ENCODE measurements around the gene IER5L. TPM values are rescaled to one million over a fixed set of nuclear protein-coding genes. Genes with fewer than 3 reads are reported as not detected.

Gene IER5L
- total and polyA plus RNA-seq, 2 of the 8 experiments (the other 6 are each of a cell fraction or from before 2014, with no cell fraction given): 0.65 to 1.0 TPM

- TF ChIP-seq EP300 (IDR thresholded peaks at IDR 0.05; ENCODE audit: borderline replicate concordance in 1 of 2, low read depth in 2 of 2, low read length in 2 of 2): no peak
- TF ChIP-seq RFX5 (IDR thresholded peaks at IDR 0.05; ENCODE audit: borderline replicate concordance, low read depth, low read length): no peak
- TF ChIP-seq CBX5 (IDR thresholded peaks at IDR 0.05; ENCODE audit: low read depth, low read length): no peak
These were observed 23.1 kb downstream of the IER5L start (continued) for GRCh38 chr9:129154866-129155477.
